HG02678 (cell line): ENCODE results near the gene B3GLCT.
"Not testable (repeated sequence)": the region's sequence is repeated elsewhere in the genome, so short reads cannot be mapped to it uniquely, and the experiment has no call there.

Experiments
- ATAC-seq: cut with Tn5 transposase; IDR thresholded peaks from one replicate; pipeline ENCODE4 v1.9.1; 2021; ENCODE audit warnings: mild to moderate bottlenecking, moderate library complexity; ENCODE audit not compliant: unreplicated experiment

Gene B3GLCT

DNA sequence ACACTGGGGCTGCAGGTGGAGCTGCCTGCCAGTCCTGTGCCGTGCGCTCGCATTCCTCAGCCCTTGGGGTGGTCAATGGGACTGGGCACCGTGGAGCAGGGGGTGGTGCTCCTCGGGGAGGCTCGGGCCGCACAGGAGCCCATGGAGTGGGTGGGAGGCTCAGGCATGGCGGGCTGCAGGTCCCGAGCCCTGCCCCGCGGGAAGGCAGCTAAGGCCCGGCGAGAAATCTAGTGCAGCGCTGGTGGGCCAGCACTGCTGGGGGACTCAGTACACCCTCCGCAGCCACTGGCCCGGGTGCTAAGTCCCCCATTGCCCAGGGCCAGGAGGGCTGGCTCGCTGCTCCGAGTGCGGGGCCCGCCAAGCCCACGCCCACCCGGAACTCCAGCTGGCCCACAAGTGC lies 139.8 kb downstream of the B3GLCT start:
- ATAC-seq = not testable (repeated sequence)

DNA sequence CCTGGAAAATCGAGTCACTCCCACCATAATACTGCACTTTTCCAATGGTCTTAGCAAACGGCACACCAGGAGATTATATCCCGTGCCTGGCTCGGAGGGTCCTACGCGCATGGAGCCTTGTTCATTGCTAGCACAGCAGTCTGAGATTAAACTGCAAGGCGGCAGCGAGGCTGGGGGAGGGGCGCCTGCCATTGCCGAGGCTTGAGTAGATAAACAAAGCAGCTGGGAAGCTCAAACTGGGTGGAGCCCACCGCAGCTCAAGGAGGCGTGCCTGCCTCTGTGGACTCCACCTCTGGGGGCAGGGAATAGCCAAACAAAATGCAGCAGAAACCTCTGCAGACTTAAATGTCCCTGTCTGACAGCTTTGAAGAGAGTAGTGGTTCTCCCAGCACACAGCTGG lies 141.1 kb downstream of the B3GLCT start:
- not testable (repeated sequence) for ATAC-seq

DNA sequence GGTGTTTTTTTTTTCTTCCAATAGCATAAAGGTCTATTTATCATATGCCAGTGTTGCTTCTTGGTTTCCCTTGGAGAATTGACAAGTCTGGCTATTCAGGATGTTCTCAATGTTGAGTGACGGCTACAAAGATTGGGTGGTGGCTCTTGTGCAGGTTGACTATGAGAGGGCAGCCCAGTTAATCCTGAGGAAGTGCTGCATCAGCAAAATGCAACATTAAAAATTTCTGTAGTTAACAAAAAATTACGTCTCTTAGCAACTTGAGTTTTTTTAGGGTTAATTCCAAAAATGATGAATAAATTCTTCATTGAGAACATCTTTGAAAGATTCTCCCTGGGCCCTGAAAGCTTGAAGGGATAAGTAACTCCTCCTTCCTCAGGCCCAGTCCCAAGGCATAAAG lies 147.1 kb downstream of the B3GLCT start:
- no peak for ATAC-seq

DNA sequence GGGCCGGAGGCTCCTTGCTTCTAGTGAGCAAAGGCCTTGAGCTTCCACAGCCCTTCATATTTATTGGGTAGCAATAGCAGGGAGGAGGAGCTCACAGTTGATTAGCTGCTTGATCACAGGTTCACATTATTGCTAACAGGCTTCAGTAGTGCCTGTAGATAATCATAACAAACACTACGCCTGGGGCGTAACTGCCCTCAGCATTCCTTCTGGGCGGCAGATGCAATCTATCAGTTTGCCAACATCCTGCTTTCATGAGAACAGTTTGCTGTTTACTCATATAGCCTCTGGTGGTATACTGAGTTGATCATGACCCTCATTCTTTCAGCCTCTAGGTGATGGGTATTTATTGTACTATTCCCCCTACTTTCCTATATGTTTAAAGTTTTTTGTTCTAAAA lies 149.4 kb downstream of the B3GLCT start:
- no peak for ATAC-seq

DNA sequence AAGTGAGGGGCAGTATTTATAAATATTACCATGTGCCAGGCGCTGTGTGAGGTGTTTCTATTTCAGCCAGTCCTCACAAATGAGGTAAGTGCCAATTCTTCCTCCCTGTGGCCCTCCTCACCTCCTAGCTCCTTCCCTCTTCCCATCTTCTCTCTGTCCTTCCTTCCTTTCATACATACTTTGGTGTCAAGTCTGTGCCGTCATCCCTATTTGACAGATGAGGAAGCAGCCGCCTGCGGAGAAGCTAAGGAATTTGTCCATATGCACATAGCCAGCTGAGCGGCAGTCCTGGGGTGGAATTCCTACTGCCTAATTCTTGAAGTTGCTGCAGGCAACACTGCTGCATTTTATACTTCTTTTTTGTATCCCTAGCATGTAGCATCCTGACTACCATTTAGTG lies 150.8 kb downstream of the B3GLCT start:
- no peak for ATAC-seq

DNA sequence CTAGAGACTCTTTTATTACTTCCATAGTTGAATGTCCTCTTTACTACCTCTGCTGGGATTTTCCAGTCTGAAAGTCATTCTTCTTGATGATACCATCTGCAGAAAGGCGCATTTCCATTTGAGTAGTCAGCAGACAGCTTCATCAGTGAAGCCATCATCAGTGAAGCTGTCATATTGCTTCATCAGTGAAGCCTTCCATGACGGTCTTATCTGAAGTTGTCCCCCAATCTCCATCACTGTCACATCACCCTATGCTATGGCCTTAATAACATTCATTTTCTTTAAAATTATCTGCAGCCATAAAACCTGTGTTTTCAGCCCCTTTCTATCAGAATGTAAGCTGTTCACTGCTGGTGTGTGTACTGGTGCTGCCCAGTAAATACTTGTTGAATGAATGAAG lies 151.6 kb downstream of the B3GLCT start:
- no peak for ATAC-seq

DNA sequence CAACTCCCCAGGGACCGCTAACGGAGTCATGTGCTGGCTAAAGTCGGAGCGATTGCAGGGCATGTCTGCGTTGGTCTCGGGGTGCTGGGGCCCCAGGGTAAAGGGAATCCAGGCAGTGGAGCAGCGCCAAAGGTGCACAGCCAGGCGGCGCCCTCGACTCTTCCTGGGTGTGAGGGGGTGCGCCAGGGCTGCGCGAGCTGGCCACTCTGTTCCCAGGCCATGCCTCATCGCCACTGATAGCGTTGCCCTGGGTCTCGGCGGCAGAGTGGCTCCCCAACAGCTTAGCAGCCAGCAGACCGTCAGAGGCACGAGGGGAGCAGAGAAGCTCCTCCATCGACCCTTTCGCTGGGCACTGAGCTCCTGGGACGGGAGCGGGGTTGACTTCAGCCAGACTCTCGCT lies 152.7 kb downstream of the B3GLCT start:
- ATAC-seq = no peak

DNA sequence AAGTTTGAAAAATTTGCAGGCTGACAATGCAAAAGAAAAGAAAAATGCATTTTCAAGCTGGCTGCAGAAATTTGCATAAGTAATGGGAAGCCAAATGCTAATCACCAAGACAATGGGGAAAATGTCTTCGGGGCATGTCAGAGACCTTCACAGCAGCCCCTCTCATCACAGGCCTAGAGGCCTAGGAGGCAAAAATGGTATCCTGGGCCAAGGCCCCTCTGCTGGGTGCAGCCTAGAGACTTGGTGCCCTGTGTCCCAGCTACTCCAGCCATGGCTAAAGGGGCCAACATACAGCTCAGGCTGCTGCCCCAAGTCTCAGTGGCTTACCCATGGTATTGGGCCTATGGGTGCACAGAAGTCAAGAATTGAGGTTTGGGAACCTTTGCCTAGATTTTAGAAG lies 155.2 kb downstream of the B3GLCT start:
- no peak for ATAC-seq

DNA sequence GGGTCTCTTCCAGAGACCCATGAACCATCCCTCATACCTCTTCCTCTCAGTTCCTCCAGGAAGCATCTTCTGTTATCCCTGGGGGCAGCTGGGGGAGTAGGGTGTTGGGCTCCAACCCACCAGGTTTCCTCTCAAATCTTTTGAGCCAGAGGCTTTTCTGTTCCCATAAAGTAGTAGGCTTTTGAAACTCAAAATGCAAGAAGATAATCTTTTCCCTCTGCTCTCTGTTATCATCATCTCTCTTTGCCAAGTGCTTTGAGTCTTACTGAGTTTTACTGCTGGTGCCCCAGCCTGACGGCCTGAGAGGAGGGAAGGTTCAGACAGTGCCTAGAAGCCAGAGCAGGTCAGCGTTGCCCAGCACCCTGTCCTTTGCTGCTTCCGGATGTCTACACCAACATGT lies 157.2 kb downstream of the B3GLCT start:
- ATAC-seq = no peak

DNA sequence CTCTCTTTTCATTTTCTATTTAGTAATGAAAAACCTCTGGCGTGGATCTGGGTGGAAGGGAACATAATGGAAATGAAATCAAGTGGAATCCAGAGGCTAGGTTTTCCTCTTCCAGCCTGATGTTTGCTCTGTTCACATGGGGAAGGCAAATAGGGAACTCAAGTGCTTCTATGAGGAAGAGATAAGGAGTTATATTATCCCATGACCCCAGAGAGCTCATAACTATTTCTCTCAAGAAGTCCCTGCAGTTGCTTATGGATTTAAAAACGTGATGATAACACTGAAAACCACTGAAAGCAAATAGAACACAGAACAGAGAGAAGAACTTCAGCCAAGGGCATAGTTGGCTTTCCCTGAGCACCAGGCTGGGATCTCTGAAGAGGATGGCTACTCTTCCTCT lies 157.8 kb downstream of the B3GLCT start:
- ATAC-seq = no peak

DNA sequence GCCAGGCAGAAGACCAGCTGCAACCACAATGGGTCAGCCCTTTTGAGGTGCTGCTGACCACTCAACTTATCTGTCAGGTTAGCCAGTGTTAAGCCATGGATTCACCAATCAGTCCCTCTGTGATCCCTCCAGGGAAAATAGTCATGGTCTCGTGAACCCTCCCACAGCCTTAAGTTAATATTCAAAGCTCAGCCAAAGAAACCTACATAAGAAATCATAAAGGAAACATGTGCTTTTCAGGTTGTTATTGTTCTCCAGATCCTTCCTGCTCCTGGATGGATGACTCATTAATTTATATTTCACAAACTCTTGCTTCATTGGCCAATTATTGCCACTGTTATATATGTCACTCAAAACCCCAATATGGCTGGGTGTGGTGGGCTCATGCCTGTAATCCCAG lies 161.9 kb downstream of the B3GLCT start:
- no peak for ATAC-seq

DNA sequence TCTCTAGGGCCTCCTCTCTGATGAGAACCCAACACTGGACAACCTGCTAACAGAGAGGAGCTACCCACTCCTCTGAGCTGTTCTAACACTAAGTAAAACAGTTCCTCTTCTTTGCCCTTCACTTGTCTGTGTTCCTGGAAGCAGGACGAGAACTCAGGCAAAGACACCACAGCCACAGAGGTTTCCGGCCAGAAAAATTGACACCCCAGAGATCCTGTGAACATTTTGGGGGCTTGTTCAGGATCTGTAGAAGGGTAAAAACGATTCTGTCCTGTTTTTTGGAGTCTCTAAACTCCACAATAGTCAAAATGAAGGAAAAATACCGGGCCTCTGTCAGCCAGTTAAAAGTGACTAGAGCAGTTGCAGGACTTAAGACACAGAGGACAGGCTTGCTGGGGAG lies 165.9 kb downstream of the B3GLCT start:
- no peak for ATAC-seq

DNA sequence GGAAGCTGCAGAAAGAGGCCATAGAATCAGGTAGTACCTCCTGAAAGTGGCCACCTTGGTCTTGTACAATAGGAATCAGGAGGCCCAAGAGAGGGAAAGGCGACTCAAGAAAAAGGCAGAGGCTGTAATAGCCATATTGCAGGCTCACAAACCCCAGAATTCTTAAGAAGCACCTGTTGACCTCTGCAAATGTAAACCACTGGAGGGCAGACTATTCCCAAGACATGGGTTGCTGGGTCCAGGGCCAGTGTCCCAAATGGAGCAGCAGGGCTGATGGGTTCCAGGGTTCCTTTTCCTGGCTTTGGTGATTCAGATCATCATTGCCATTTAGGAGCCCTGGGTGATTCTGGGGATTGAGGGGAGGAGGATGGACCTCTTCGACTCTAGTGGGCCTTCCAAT lies 167.6 kb downstream of the B3GLCT start:
- no peak for ATAC-seq

DNA sequence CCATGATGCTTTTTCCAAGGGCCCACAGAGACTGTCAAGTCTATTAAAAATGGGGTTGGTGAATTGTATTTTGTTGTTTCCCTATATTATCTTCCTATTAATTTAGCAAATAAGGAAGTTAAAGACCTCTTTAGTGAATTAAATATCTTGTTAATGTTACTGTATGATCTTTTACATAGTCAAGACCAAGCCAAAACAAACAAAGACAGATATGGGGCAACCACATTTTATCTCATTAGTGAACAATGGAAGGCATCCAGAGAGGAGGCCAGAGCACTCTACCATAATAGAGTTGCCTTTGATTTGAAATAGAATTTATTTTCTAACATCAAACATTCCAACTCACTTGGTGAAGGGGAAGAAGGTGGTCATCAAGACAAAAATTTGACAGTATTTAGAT lies 169.4 kb downstream of the B3GLCT start:
- no peak for ATAC-seq

DNA sequence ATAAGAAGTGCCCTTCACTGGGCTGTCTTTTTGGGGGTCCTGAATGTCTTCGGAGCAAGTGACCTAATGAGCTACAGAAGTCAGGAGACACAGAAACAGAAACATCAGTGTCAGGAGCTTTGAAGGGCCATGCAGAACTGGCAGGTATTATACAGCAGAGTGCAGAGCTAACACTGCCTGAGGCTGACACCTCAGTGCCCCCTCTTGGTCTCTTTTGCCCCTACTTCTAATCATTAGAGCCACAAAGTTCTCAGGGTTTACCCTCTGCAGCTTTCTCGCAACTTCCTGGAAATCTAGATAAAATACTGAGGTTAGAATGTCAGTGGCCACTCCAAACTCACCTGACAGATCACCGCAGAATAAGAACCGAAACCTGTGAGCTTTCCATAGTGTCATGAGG lies 172.7 kb downstream of the B3GLCT start:
- no peak for ATAC-seq

DNA sequence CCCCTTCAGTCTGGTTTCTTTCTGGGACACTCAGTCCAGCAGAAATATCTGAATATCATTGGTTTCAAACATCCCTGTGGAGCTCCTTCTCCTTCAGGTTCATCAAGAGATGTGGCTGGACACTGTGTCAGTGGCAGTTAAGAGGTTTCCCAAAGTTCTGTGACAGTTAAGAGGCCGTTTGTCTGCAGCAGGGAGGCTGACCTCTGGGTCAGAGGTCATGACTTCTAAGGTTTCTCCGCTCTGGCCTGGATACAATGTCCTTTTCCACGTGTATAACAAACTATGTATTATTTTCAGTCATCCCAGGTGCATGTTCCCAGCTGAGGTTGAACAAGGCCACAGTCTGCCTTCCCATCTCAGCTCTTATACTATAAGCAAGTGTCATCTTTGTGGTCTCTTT lies 174.9 kb downstream of the B3GLCT start:
- no peak for ATAC-seq

DNA sequence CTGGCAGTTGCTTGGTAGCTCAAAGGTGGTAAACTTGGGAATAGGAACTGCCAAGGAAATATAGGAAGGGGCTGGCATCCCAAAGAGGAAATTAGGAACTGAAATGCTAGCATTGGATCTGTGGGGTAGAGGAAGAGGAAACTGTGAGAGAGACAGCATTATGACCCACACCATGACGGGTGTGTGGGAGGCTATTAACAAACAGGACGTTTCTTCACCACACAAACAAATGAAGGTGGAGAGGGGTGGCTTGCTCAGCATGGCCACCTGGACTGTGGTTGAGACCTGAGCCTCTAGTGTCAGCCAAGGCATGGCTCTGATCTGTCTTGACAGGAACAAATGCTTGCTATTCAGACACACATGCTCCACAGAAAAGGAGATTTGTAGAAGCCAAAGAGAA lies 178.2 kb downstream of the B3GLCT start:
- ATAC-seq = peak; percentile 74

DNA sequence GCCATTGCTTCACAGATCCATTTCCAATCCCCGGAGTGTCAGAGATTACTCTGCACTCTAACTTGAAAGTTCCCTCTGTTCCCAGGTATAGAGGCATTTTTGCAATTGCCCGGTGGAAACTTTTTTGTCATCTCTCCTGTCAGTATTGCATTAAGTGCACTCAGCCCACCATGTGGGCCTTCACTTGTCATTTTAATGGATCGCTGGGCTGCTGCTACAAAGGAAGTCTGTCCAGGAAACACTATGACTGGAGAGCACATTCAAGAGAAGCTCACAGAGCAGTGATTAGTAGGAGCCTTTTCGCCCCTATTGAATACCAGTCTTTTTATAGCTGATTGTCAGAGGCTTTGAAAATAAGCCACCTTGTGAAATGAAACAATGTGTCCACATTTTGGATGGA lies 180.9 kb downstream of the B3GLCT start:
- ATAC-seq = no peak
